Esophagus muscularis mucosa (tissue), 4 donors: Measurements from ENCODE around the gene NAA15.

Source experiments
- CTCF ChIP-seq, 3 experiments: fragments of 200-600 bp in 2 of 3; fragments of 450-650 bp in 1 of 3; sonication (generic) in 2 of 3; IDR thresholded peaks; one replicate each; pipeline ENCODE4 v1.5.1; 2017 to 2019; ENCODE audit warnings: antibody characterized with exemption in 3 of 3, mild to moderate bottlenecking in 2 of 3, moderate library complexity in 1 of 3
- EP300 ChIP-seq: sonication (generic); formaldehyde crosslinking; IDR thresholded peaks from one replicate; pipeline ENCODE4 v1.6.1; 2017; ENCODE audit warnings: antibody characterized with exemption
- POLR2A ChIP-seq: fragments of 450-650 bp; IDR thresholded peaks from one replicate; pipeline ENCODE4 v1.6.1; 2017; ENCODE audit warnings: antibody characterized with exemption, moderate library complexity, mild to moderate bottlenecking, low read depth

- TF ChIP-seq POLR2A (no peak), CTCF (IDR thresholded peaks at IDR 0.05) (no peak), EP300 (no peak)
Observed at GRCh38 chr4:139443661-139444060, 142.4 kb downstream of the NAA15 start.
